ENCODE data around the gene PFKL. TPM values are rescaled to one million over a fixed set of nuclear protein-coding genes. Genes with fewer than 3 reads are reported as not detected.
A peak's percentile ranks its signal among the peaks of the same experiment; 100 is the strongest.
"Not testable (repeated sequence)": the region's sequence is repeated elsewhere in the genome, so short reads cannot be mapped to it uniquely, and the experiment has no call there.

Gene PFKL
- total and polyA plus RNA-seq, 2 experiments from 2014 or later = 40.3 to 106 TPM

DNA sequence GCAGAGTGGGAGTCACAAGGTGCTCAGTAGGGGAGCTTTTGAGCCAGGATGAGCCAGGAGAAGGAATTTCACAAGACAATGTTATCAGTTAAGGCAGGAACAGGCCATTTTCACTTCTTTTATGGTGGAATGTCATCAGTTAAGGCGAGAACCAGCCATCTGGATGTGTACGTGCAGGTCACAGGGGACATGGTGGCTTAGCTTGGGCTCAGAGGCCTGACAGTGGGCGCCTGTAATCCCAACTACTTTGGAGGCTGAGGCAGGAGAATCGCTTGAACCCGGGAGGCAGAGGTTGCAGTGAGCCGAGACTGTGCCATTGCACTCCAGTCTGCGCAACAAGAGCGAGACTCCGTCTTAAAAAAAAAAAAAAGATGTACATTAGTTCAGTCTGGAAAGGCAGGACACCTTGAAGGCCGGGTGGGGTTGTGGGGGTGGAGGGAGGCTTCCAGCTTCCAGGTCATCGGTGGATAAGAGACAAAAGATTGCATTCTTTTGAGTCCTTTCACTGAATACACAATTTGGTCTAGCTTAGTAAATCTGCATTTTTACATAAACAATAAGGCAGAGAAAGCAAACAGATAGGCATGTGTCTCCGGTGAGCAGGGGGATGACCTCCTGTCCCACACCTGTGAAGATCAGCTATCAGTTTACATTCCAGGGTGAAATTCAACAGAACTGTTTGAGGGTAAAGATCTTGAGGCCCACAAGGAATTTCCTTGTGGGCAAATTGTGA, 42.0 kb downstream of the PFKL start:
- H2AFZ ChIP-seq = not testable (repeated sequence)

DNA sequence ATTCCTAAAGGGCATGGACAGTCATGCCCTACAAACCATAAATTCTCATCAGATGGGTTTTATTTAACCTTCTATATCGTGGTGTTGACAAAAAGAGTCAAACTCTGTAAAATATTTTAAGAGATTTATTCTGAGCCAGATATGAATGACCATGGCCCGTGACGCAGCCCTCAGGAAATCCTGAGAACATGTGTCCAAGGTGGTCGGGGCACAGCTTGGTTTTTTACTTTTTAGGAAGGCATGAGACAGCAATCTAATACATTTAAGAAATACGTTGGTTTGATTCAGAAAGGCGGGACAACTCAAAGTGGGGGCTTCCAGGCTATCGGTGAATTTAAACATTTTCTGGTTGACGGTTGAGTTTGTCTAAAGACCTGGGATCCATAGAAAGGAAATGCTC, 43.1 kb downstream of the PFKL start:
- peak overlapping the region; percentile 11 for H2AFZ ChIP-seq
- H3K27me3 ChIP-seq (ENCODE audit: insufficient read depth); H3K36me3 ChIP-seq (ENCODE audit: insufficient read depth); H3K27ac Mint-ChIP-seq; H3K79me2 ChIP-seq (replicated peaks; ENCODE audit: insufficient read depth); H3K4me3 ChIP-seq; DNase-seq (ENCODE audit: low spot score); H3K9me3 Mint-ChIP-seq; H3K4me3 Mint-ChIP-seq; H3K9me2 ChIP-seq (ENCODE audit: insufficient read depth); H4K20me1 ChIP-seq (replicated peaks; ENCODE audit: insufficient read depth); H3K36me3 Mint-ChIP-seq (ENCODE audit: low read depth); ATAC-seq: not testable (repeated sequence)
- Mint-ChIP-seq H3K4me1 (peaks cover 24% of the 10 kb centered on the region), H3K27me3 (ENCODE audit: insufficient read depth, low read depth, poor library complexity) (peaks cover 13% of the 10 kb centered on the region)
- 0 out of 2 replicates have a peak overlapping the region, but pooled peaks have one; percentile 17 for H3K4me2 ChIP-seq
- peak overlapping the region; percentile 52; the same call in 1 of the 2 replicates for H3K27ac ChIP-seq (ENCODE audit: low read depth)
- H3K4me1 ChIP-seq (ENCODE audit: insufficient read depth) = peaks cover 16% of the 10 kb centered on the region; the same call in 1 of the 2 replicates
- peaks cover 10% of the 10 kb centered on the region; the same call in 1 of the 2 replicates for H3F3A ChIP-seq (replicated peaks; ENCODE audit: low read depth)

More for the DNA sequence above, 42.0 kb downstream of the PFKL start:
- Mint-ChIP-seq H3K4me1 (peaks cover 28% of the 10 kb centered on the region), H3K27ac (peak overlapping the region; percentile 68; the same call in 1 of the 2 replicates), H3K4me3 (peak overlapping the region; percentile 9; the same call in 1 of the 3 replicates), H3K27me3 (ENCODE audit: insufficient read depth, low read depth, poor library complexity) (peaks cover 13% of the 10 kb centered on the region)
- H3K4me3 ChIP-seq; H3K9me3 Mint-ChIP-seq; H3K79me2 ChIP-seq (replicated peaks; ENCODE audit: insufficient read depth); H3K9me2 ChIP-seq (ENCODE audit: insufficient read depth); H3K36me3 Mint-ChIP-seq (ENCODE audit: low read depth); H4K20me1 ChIP-seq (replicated peaks; ENCODE audit: insufficient read depth); H3K36me3 ChIP-seq (ENCODE audit: insufficient read depth); H3K4me2 ChIP-seq; DNase-seq (ENCODE audit: low spot score); H3K27me3 ChIP-seq (ENCODE audit: insufficient read depth); ATAC-seq: not testable (repeated sequence)
- peaks cover 16% of the 10 kb centered on the region; the same call in 1 of the 2 replicates for H3K4me1 ChIP-seq (ENCODE audit: insufficient read depth)
- peaks cover 13% of the 10 kb centered on the region; the same call in 1 of the 2 replicates for H3F3A ChIP-seq (replicated peaks; ENCODE audit: low read depth)
- peak overlapping the region; percentile 52; the same call in 1 of the 2 replicates for H3K27ac ChIP-seq (ENCODE audit: low read depth)

GRCh38 chr21:44344541-44345183, 44.8 kb downstream of the PFKL start:
- Histone ChIP-seq H3K27me3 (ENCODE audit: insufficient read depth) (peaks cover 13% of the 10 kb centered on the region), H4K20me1 (replicated peaks; ENCODE audit: insufficient read depth) (no peaks in the 10 kb centered on the region), H3K9me2 (ENCODE audit: insufficient read depth) (no peaks in the 10 kb centered on the region), H3K4me2 (no peak overlapping the region), H3K4me3 (no peak overlapping the region), H3K4me1 (ENCODE audit: insufficient read depth) (peaks cover 15% of the 10 kb centered on the region; the same call in 1 of the 2 replicates), H3F3A (replicated peaks; ENCODE audit: low read depth) (peaks cover 7% of the 10 kb centered on the region; the same call in 1 of the 2 replicates), H2AFZ (no peak overlapping the region), H3K27ac (ENCODE audit: low read depth) (no peak overlapping the region), H3K79me2 (replicated peaks; ENCODE audit: insufficient read depth) (no peaks in the 10 kb centered on the region), H3K36me3 (ENCODE audit: insufficient read depth) (no peaks in the 10 kb centered on the region)
- ATAC-seq = no peak
- peaks cover 19% of the 10 kb centered on the region for H3K4me1 Mint-ChIP-seq
- H3K27ac Mint-ChIP-seq = no peak overlapping the region
- H3K36me3 Mint-ChIP-seq (ENCODE audit: low read depth) = no peaks in the 10 kb centered on the region; the same call in 2 of the 3 replicates
- TF ChIP-seq STAT1 (IDR thresholded peaks at IDR 0.05; ENCODE audit: unreplicated experiment) (no peak), POLR2AphosphoS5 (IDR thresholded peaks at IDR 0.05; ENCODE audit: low read depth) (no peak)
- DNase-seq (ENCODE audit: low spot score) = no peak
- H3K27me3 Mint-ChIP-seq (ENCODE audit: insufficient read depth, low read depth, poor library complexity) = peaks cover 22% of the 10 kb centered on the region
- no peaks in the 10 kb centered on the region for H3K9me3 Mint-ChIP-seq
- no peak overlapping the region for H3K4me3 Mint-ChIP-seq

- no peaks in the 10 kb centered on the region for H3K9me3 Mint-ChIP-seq
- no peak overlapping the region for H2AFZ ChIP-seq
- ATAC-seq (no peak), DNase-seq (ENCODE audit: low spot score) (no peak)
- H4K20me1 ChIP-seq (replicated peaks; ENCODE audit: insufficient read depth) = no peaks in the 10 kb centered on the region
- peaks cover 13% of the 10 kb centered on the region for H3K4me1 Mint-ChIP-seq
- no peak for TF ChIP-seq EZH2 (IDR thresholded peaks at IDR 0.05; ENCODE audit: low read depth, unreplicated experiment)
- no peak for TF ChIP-seq ZNF331 (CRISPR knock-in tag; IDR thresholded peaks at IDR 0.05; ENCODE audit: low read depth)
- 0 out of 2 replicates have a peak, but pooled peaks cover 5% of the 10 kb centered on the region for H3F3A ChIP-seq (replicated peaks; ENCODE audit: low read depth)
- peaks cover 25% of the 10 kb centered on the region for H3K27me3 Mint-ChIP-seq (ENCODE audit: insufficient read depth, low read depth, poor library complexity)
- no peaks in the 10 kb centered on the region for H3K79me2 ChIP-seq (replicated peaks; ENCODE audit: insufficient read depth)
- H3K4me3 ChIP-seq = no peak overlapping the region
- no peak overlapping the region for H3K27ac ChIP-seq (ENCODE audit: low read depth)
- H3K4me1 ChIP-seq (ENCODE audit: insufficient read depth) = peaks cover 7% of the 10 kb centered on the region; the same call in 1 of the 2 replicates
- no peak overlapping the region for H3K4me2 ChIP-seq
- H3K36me3 Mint-ChIP-seq (ENCODE audit: low read depth) = no peaks in the 10 kb centered on the region
- no peaks in the 10 kb centered on the region for H3K36me3 ChIP-seq (ENCODE audit: insufficient read depth)
- H3K27me3 ChIP-seq (ENCODE audit: insufficient read depth) = peaks cover 20% of the 10 kb centered on the region
- no peaks in the 10 kb centered on the region for H3K9me2 ChIP-seq (ENCODE audit: insufficient read depth)
- no peak overlapping the region for H3K4me3 Mint-ChIP-seq
- no peak overlapping the region for H3K27ac Mint-ChIP-seq
These were observed 45.6 kb downstream of the PFKL start for GRCh38 chr21:44345495-44345894.
